ENCODE data around the gene ABCD1.

Gene ABCD1

DNA sequence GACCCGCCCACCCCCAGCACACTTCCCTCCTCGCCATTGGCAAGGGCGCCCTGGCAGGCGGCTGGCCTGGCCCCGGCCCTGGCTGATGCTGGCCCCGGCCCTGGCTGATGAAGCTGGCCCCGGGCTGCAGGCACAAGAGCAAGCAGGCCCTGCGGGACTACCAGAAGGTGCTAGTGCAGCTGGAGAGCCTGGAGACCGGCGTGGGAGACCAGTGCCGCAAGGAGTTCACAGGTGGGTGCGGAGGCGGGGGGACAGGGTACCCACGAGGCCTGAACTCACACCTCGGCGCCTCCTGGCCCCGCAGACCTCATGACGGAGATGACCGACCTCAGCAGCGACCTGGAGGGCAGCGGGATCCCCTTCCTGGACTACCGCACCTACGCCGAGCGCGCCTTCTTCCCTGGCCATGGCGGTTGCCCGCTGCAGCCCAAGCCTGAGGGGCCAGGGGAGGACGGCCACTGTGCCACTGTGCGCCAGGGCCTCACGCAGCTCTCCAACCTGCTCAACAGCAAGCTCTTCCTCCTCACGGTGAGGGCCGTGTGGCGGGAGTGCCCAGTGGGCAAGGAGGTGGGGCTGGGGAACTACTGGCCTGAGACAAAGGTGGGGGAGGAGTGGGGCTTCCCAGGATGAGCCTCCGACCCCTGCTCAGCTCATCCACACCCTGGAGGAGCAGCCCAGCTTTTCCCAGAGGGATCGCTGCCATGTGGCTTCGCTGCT, 50.1 kb downstream of the ABCD1 start:
- no peak for DNase-seq (ENCODE audit: low read depth)

DNA sequence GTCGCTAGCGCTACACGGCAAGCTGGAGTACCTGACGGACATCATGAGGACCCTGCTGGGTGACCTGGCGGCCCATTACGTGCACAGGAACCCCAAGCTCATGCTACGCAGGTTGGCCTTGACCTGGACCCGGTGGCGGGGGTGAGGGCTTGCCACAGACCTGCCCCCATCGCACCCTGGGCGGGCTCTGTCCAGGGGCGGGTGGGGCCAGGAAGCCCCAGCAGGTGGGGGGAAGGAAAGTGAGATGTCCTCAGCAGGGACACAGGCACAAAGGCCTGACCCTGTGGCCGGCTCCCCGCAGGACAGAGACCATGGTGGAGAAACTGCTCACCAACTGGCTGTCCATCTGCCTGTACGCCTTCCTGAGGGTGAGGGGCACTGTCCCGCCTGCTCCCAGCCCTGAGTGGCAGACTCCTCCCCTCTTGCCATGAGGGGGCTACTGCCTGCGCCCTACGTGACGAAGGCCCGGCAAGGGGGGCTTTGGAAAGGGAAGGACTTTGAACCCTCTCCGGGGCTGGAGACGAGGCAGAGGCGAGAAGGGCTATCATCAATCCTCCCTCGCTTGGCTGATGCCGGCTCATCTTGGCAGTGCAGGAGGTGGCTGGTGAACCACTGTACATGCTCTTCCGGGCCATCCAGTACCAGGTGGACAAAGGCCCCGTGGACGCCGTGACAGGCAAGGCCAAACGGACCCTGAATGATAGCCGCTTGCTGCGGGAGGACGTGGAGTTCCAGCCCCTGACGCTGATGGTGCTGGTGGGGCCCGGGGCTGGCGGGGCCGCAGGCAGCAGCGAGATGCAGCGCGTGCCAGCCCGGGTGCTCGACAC, 50.9 kb downstream of the ABCD1 start:
- no peak for DNase-seq (ENCODE audit: low read depth)

DNA sequence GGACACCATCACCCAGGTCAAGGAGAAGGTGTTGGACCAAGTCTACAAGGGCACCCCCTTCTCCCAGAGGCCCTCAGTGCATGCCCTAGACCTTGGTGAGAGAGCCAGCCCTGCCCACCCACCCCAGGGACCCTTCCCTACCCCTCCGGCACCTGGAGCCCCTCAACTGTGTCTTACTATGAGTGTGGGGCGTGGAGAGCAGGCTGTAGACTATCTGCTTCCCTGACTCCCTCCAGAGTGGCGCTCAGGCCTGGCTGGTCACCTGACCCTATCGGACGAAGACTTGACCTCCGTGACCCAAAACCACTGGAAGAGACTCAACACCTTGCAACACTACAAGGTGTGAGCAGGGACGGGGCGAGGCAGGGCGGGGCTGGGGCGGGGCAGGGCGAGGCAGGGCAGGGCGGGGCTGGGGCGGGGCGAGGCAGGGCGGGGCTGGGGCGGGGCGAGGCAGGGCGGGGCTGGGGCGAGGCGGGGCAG, 51.5 kb downstream of the ABCD1 start:
- DNase-seq (ENCODE audit: low read depth): no peak

DNA sequence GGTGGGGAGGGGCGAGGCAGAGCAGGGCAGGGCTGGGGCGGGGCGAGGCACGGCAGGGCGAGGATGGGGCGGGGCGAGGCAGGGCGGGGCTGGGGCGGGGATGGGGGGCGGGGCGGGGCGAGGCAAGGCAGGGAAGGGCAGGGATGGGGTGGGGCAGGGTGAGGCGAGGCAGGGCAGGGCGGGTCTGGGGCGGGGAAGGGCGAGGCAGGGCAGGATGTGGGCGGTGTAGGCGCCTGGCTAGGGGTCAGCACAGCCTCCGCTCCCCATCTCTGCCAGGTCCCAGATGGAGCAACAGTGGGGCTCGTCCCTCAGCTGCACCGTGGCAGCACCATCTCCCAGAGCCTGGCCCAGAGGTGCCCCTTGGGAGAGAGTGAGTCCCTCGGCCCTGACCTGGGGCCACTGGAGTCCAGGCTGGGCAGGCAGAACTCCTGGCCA, 52.0 kb downstream of the ABCD1 start:
- DNase-seq (ENCODE audit: low read depth): no peak

DNA sequence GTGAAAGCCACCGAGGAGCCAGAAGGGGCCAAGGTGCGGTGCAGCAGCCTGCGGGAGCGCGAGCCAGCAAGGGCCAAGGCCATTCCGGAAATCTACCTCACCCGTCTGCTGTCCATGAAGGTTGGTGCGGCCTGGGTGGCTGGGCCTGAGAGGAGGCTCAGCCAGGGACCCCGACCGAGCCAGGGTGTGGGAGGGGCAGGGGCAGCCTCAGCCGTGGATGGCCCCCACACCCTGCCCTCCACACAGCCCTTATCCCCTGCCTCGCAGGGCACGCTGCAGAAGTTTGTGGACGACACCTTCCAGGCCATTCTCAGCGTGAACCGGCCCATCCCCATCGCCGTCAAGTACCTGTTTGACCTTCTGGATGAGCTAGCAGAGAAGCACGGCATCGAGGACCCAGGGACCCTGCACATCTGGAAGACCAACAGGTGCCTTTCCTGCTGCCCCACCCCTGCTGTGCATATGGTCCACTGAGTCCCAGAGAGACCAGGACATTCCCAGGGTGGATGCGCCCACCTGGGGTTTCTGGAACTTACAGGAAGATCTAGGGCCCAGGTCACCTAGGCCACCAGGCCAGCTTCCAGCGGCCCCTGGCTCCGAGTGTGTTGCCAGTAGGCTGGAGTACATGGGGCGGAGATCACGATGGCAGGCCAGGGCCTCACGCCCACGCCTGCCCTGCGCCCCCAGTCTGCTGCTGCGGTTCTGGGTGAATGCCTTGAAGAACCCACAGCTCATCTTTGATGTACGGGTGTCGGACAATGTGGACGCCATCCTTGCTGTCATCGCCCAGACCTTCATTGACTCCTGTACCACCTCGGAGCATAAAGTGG, 52.8 kb downstream of the ABCD1 start:
- no peak for DNase-seq (ENCODE audit: low read depth)

DNA sequence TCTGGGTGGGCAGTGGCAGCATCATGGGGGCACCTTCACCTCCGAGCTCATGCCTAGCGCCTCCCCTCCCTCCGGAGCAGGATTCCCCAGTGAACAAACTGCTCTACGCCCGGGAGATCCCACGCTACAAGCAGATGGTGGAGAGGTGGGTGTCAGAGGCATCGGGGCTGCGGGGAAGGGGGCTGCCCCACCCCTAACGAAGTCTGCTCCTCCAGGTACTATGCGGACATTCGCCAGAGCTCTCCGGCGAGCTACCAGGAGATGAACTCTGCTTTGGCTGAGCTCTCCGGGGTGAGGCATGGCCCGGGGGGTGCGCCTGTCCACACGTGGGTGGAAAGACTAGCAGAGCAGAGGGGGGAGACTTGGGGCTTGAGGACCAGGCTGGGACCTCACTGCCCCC, 53.5 kb downstream of the ABCD1 start:
- DNase-seq (ENCODE audit: low read depth): no peak

DNA sequence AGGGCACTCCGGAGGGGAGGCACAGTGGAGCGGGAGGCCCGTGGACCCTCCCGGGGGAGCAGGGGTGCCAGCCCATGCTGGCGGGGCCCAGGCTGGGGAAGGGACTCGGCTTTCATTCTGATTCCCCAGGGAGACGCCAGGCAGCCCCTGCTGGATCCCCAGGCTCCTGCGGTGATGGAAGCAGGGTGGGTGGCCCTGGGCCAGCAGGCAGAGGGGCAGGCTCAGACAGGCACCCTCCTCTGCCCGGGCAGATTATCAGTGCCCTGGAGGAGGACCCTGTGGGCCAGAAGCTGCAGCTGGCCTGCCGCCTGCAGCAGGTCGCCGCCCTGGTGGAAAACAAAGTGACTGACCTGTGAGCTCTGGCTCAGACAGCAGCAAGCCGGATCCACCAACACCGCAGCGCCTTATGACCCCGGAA, 54.0 kb downstream of the ABCD1 start:
- no peak for DNase-seq (ENCODE audit: low read depth)

DNA sequence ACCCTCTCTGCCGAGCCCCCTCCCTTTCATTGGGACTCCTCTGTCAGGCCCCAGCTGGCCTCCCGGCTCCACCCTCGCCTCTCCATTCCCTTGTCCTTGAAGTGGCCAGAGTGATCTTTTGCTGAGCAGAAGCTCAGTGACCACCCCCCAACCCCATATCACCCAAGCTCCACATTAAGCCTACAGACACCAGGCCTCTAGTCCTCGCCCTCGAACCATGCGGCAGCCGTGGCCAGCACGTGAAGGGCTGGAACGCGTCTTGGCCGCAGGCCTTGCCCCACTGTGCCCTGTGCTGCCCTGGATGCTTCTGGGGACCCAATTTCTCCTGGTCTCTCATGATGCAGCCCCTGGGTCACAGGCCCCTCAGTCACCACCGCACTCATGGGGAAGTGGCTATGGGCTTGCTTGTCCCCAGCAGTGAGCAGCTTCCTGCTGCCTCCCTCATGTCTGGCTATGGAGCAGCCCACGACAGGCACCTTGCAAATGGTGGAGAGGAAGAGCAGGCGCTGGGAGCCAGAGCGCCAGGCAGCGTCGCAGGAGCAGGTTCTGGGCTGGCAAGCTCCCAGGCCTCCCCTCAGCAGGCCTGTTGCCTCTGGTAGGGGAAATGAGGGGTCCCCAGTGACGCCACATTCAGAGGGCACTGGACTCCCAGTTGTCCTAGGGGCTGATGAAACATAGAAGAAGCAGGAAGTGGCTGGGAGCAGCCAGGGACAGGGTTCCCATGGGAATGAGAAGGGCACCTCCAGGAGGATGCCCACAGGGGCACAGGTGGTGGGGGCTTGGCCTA, 55.4 kb downstream of the ABCD1 start:
- DNase-seq (ENCODE audit: low read depth): no peak

DNA sequence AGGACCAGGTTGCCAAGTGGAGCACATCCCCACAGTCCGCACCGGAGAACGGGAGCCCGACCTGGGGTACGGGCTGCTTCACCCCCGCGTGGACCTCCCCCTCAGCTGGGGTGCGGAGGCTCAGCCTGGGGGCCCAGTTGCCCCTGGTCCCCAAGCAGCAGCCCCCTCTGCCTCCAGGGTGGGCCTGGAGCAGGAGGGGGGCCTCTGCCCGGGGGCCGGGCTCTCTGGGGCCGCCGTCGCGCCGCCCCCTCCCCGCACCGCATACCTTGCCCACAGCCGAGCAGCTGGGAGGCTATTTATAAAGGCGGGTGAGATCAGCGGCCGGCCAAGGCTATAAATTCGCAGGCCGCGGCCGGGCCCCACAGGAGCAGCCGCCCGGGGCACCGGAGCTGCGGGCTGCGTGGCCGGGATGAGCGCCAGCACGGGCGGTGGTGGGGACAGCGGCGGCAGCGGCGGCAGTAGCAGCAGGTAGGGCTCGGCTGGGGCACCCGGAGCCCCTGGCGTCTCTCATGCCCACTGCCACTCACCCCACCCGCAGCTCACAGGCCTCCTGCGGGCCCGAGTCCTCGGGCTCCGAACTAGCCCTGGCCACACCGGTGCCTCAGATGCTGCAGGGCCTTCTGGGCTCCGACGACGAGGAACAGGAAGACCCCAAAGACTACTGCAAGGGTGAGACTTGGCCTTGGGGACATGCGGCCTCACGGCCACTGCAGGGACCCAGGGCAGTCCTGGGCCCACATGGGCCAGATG, 56.2 kb downstream of the ABCD1 start, which contains the start of gene SRPK3:
TSS of gene SRPK3 (plus strand) at position 364 of the 750 bp plus-strand sequence. CDS start at position 410, 46 bp downstream.
- DNase-seq (ENCODE audit: low read depth): no peak

DNA sequence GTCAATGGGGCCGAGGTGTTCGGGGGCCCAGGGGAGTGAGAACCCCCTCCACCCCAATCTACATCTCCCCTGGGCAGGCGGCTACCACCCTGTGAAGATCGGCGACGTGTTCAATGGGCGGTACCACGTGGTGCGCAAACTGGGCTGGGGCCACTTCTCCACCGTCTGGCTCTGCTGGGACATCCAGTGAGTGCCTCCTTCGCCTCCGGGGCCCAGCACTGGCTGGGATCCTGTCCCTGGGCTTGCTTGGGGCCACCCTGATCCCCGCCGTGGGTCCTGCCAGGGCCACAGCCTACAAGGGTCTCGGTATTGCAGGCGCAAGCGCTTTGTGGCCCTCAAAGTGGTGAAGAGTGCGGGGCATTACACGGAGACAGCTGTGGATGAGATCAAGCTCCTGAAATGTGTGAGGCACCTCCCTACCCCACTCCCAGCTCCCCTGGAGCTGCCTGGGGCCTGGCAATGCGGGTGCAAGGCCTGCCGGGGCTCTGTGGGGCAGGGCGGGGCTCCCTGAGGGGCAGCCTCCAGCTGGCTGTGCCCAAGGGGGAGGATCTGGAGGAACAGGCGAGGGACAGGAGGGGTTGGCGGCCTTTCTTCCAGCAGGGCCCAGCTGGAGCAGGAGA, 56.9 kb downstream of the ABCD1 start:
- no peak for DNase-seq (ENCODE audit: low read depth)

DNA sequence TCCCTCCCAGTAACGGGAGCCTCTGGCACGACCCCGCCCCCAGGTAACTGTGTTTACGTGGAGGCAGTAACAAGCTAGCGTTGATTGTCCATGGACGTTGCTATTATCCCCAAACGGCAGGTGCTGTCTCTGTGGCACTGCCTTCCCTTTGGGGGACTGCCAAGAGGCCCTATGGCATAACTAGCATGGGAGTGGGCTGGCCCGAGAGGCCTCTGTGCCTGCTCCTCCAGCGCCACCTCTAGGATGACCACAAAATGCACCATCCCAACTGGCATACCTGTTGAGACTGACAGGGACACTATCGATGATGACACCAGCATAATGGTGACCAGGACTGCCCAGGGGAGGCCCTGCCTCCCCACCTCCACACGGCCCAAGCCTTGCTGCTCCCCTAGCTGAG, 57.7 kb downstream of the ABCD1 start:
- DNase-seq (ENCODE audit: low read depth): no peak

DNA sequence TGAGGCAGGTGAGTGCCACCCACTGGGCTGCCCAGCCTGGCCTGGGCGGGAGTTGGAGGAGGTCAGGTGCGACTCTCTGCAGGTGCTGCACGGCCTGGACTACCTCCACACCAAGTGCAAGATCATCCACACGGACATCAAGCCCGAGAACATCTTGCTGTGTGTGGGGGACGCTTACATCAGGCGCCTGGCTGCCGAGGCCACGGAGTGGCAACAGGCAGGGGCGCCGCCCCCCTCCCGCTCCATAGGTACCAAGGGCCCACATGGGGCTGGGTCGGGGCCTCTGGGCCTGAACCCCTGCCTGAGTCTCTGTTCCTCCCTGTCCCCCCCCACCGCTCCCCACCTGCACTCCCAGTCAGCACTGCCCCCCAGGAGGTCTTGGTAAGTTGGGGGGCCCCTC, 58.2 kb downstream of the ABCD1 start:
- DNase-seq (ENCODE audit: low read depth): no peak

DNA sequence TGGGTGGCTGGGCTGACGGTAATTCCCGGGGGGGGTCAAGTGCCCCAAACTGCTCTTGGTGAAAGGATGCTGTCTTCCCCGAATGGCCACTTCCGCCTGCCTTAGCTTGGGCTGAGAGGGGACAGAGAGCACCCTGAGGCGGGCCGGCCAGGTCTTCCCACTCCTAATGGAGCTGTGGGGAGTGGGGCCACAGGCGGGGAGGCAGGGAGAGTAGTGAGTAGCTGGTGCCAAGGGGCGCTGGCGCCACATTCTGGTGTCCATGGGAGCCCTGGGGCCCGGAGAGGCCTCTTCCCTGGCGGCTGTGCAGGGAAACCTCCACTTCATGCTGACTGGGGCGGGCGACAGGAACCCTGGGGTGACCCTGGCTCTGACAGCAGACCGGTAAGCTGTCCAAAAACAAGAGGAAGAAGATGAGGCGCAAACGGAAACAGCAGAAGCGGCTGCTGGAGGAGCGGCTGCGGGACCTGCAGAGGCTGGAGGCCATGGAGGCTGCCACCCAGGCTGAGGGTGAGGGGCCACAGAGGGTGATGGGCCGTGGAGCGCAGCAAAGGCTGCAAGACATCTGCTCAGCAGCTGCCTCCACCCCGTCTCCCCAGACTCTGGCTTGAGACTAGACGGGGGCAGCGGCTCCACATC, 58.8 kb downstream of the ABCD1 start:
- no peak for DNase-seq (ENCODE audit: low read depth)

DNA sequence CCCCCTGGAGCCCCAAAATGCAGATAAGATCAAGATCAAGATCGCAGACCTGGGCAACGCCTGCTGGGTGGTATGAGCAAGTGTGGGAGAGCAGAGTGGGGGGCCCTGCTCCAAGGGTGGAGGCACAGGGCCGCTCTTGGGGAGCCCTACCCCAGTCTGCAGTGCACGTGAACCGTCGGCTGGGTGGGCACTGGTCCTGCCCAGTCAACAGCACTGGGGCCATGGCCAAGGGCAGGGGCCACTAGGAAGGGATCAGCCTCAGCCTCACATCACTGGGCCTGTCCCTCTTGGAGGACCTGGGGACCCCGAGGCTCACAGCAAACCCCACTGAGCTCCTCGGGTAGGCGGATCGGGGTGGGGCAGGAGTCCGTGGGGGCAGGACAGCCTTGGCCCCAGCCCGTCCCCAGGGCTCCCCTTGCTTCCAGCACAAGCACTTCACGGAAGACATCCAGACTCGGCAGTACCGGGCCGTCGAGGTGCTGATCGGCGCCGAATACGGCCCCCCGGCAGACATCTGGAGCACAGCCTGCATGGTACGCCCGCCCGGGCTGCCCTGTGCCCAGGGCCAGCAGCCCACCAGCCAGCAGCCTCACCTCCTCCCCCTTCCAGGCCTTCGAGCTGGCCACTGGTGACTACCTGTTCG, 59.8 kb downstream of the ABCD1 start:
- no peak for DNase-seq (ENCODE audit: low read depth)

DNA sequence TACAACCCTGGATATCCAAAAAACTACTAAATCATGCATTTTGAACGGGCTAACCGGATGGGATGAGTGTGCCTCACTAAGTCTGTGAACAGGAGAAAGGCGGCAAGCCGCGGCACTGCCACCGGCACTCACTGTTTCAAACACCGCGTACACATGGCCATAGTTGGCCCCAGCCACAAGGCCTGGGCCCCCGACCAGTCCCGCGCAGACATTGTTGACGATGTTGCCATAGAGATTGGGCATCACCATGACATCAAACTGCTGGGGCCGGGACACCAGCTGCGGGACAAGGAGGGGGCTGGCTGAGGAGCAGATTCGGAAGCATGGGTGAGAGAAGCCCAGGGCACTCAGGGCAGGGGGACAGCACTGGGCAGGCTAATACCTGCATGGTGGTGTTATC, 62.0 kb downstream of the ABCD1 start:
- DNase-seq (ENCODE audit: low read depth): no peak

DNA sequence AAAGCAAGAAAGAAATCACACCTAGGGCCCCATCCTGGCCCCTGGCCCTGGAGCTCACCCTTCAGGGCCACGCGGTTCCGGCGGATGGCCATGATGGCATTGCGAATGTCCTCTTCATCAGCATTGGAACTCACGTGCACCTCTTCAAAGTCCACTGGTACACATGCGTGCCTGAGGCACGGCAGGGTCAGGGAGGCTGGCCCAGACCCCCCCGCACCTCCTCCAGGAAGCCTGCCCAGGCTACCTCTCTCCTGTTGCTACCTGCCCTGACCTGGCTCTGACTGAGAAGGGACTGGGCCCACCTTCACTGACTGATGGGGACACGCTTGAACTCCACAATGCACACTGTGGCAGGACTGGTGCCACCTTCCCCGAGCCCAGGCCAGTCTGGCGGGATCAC, 65.0 kb downstream of the ABCD1 start:
- no peak for DNase-seq (ENCODE audit: low read depth)

DNA sequence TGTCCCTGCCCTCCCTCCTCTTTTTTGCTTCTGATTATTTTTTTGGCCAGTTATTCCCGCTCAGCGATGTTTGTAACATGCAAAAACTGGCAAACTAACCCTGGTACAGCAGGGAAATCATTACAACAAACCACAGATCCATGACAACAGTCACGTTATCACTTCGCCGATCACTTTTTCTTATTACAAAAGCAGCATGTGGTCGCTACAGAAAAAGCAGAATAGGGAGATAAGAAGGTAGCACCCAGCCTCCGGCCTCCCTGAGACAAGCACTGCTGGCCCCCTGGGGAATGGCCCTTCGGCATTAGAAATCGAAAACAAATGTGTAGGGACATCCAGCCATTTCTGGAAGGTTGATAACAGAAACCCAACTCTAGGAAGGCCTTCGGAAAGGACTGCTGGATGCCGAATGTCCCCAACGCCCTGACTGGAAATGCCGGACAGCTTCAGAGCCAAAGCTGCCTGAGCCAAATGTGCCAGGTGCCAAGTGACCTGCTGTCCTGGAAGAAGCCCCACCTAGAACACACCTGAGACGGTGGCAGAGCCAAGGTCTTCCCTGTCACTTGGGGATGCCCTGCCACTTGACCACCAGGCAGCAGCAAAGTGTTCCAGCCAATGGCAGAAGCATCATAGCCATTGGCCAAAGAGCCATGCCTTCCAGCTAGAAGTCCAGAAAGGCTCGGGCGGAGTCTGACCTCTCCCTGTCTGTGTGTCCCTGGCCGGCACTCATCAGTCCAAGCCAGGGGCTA, 66.6 kb downstream of the ABCD1 start:
- no peak for DNase-seq (ENCODE audit: low read depth)

DNA sequence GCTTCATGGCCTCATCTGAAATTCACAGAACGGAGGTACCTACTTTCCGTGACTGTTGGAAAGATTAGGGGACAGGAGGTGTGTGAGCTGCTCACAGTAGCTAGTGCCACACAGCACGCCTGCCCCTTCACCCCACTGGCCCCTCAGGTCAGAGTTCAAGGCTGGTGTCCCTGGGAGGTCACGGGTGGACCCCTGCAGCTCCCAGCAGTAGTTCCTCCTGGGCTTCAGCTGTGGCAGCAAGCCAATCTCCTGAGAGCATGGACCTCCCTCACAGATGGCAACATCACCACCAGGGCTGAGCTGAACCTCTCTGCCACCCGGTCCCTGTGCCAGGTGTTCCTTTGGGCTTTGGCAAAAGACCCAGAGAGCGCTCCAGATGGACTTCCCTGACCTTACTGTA, 67.7 kb downstream of the ABCD1 start:
- DNase-seq (ENCODE audit: low read depth): no peak

DNA sequence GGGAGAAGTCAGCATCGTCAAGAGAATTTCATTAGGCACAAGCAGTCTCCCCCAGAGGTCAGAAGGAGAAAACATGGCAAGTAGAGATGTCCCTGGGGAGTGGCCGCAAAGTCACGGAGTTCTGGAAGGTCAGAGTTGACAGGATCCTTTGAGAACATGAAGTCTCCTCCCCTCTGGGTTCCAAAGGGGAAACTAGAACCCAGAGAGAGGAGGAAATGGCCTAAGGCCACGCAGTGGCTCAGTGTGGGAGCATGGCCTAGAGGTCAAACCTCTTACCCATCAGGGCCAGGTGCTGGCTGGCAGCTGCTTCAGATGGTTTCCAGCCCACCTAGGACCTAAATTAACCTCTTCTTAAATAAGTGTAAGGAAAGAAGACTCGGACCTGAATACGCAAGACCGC, 68.6 kb downstream of the ABCD1 start:
- no peak for DNase-seq (ENCODE audit: low read depth)
